H1 (cell line): ENCODE results near the gene PSMD13. TPM values are rescaled to one million over a fixed set of nuclear protein-coding genes. Genes with fewer than 3 reads are reported as not detected.
A peak's percentile ranks its signal among the peaks of the same experiment; 100 is the strongest.

Experiments used
- CTCF ChIA-PET: fragments of 300-600 bp; sonication (Branson Sonifier 250); formaldehyde crosslinking; loops from one replicate; lab custom pipeline; 2021; ENCODE audit not compliant: partially characterized antibody; lab: Charles Lee
- POLR2A ChIA-PET: fragments of 300-600 bp; sonication (Branson Sonifier 250); formaldehyde crosslinking; loops from one replicate; lab custom pipeline; 2021; ENCODE audit warnings: inconsistent platforms; ENCODE audit not compliant: partially characterized antibody; lab: Charles Lee
- DNase-seq, 2 experiments: peaks; one replicate each; pipeline versions ENCODE4 v3.0.0 to v3.0.0-alpha.2; 2010 to 2022; ENCODE audit warnings: low spot score in 2 of 2, low read depth in 1 of 2, mixed read lengths in 1 of 2
- FAIRE-seq: peaks from 2 replicates; lab custom pipeline; 2011; peaks lifted over from hg19 to GRCh38; lab: Jason Lieb, UNC
- H2AFZ ChIP-seq: 2 replicates; pipeline ENCODE4 v1.8.1; 2012; ENCODE audit warnings: low read length, inconsistent platforms
- H2AK5ac ChIP-seq: 2 replicates; pipeline ENCODE4 v1.6.1; 2013; ENCODE audit warnings: low read depth, low read length
- H2BK120ac ChIP-seq: replicated peaks from 2 replicates; pipeline ENCODE3; 2013; ENCODE audit warnings: low read depth, low read length, inconsistent platforms
- H2BK12ac ChIP-seq: 2 replicates; pipeline ENCODE4 v1.6.1; 2013; ENCODE audit warnings: low read depth, low read length
- H2BK15ac ChIP-seq: 2 replicates; pipeline ENCODE4 v1.6.1; 2013; ENCODE audit warnings: low read length
- H2BK20ac ChIP-seq: 2 replicates; pipeline ENCODE4 v1.6.1; 2013; ENCODE audit warnings: low read length
- H2BK5ac ChIP-seq: 2 replicates; pipeline ENCODE4 v1.6.1; 2013; ENCODE audit warnings: low read depth, low read length
- H3K14ac ChIP-seq: 2 replicates; pipeline ENCODE4 v1.6.1; 2013; ENCODE audit warnings: inconsistent platforms; ENCODE audit not compliant: insufficient read length
- H3K18ac ChIP-seq: 2 replicates; pipeline ENCODE4 v1.6.1; 2013; ENCODE audit warnings: low read length; ENCODE audit errors: extremely low read depth
- H3K23ac ChIP-seq: 2 replicates; pipeline ENCODE4 v1.6.1; 2013; ENCODE audit warnings: inconsistent platforms; ENCODE audit not compliant: insufficient read length
- H3K23me2 ChIP-seq: 2 replicates; pipeline ENCODE4 v1.6.1; 2013; ENCODE audit warnings: low read depth, low read length
- H3K27ac ChIP-seq: 2 replicates; pipeline ENCODE4 v1.6.1; 2011; ENCODE audit warnings: low read depth, low read length, inconsistent platforms
- H3K27me3 ChIP-seq, 4 experiments: replicated peaks in 1 of 4; 1 replicate in 1 of 4; 2 replicates in 3 of 4; pipeline versions ENCODE4 v1.6.1 to v1.8.1; 2011 to 2013; ENCODE audit warnings: low read length in 3 of 4, mild to moderate bottlenecking in 3 of 4, inconsistent platforms in 2 of 4, mixed read lengths in 2 of 4, moderate library complexity in 1 of 4; ENCODE audit not compliant: control insufficient read depth in 3 of 4, insufficient read depth in 3 of 4; ENCODE audit errors: extremely low read depth in 1 of 4
- H3K36me3 ChIP-seq, 4 experiments: 2 replicates each; pipeline versions ENCODE4 v1.6.1 to v1.8.1; 2011 to 2013; ENCODE audit warnings: mild to moderate bottlenecking in 4 of 4, low read length in 3 of 4, moderate library complexity in 2 of 4, control low read depth in 1 of 4, inconsistent platforms in 1 of 4; ENCODE audit not compliant: insufficient read depth in 4 of 4, control insufficient read depth in 2 of 4
- H3K4ac ChIP-seq: replicated peaks from 2 replicates; pipeline ENCODE3; 2013; ENCODE audit warnings: low read length, low read depth, mixed read lengths, inconsistent platforms; ENCODE audit not compliant: insufficient read length
- H3K4me1 ChIP-seq, 4 experiments: replicated peaks in 1 of 4; 1 replicate in 1 of 4; 2 replicates in 3 of 4; pipeline versions ENCODE4 v1.6.1 to v1.8.1; 2011 to 2013; ENCODE audit warnings: low read length in 3 of 4, inconsistent platforms in 2 of 4, mixed read lengths in 1 of 4; ENCODE audit not compliant: insufficient read depth in 4 of 4, control insufficient read depth in 3 of 4
- H3K4me2 ChIP-seq, 2 experiments: 2 replicates each; pipeline versions ENCODE4 v1.6.1 to v1.8.1; 2011 to 2013; ENCODE audit warnings: low read depth in 2 of 2, low read length in 2 of 2, control low read depth in 1 of 2, inconsistent platforms in 1 of 2, mild to moderate bottlenecking in 1 of 2; ENCODE audit not compliant: insufficient read depth in 1 of 2
- H3K4me3 ChIP-seq, 4 experiments: fragments of 200-600, 300-600 bp in 1 of 4; sonication (generic), shearing (Covaris generic), sonication (Bioruptor Twin) in 1 of 4; 2 replicates each; pipeline versions ENCODE4 v1.5.1 to v1.8.1; 2011 to 2016; ENCODE audit warnings: low read length in 4 of 4, low read depth in 3 of 4, control low read depth in 2 of 4, inconsistent platforms in 2 of 4, mild to moderate bottlenecking in 2 of 4, mixed read lengths in 1 of 4, moderate library complexity in 1 of 4; ENCODE audit not compliant: insufficient read depth in 2 of 4; ENCODE audit errors: extremely low read depth in 1 of 4
- H3K56ac ChIP-seq: replicated peaks from 2 replicates; pipeline ENCODE3; 2013; ENCODE audit warnings: low read depth, mild to moderate bottlenecking, mixed read lengths, low read length, inconsistent platforms; ENCODE audit not compliant: insufficient read length
- H3K79me1 ChIP-seq: 2 replicates; pipeline ENCODE4 v1.6.1; 2013; ENCODE audit warnings: low read depth, low read length, control low read depth
- H3K79me2 ChIP-seq, 2 experiments: 2 replicates each; pipeline versions ENCODE4 v1.6.1 to v1.8.1; 2012 to 2013; ENCODE audit warnings: low read length in 2 of 2, mild to moderate bottlenecking in 2 of 2, inconsistent platforms in 1 of 2; ENCODE audit not compliant: insufficient read depth in 2 of 2, control insufficient read depth in 1 of 2
- H3K9ac ChIP-seq, 4 experiments: replicated peaks in 1 of 4; 1 replicate in 1 of 4; 2 replicates in 3 of 4; pipeline versions ENCODE4 v1.6.1 to v1.8.1; 2011 to 2013; ENCODE audit warnings: low read depth in 3 of 4, low read length in 3 of 4, control low read depth in 2 of 4, mild to moderate bottlenecking in 2 of 4, moderate library complexity in 2 of 4, inconsistent platforms in 1 of 4; ENCODE audit errors: extremely low read depth in 1 of 4
- H3K9me3 ChIP-seq, 2 experiments: 2 replicates each; pipeline versions ENCODE4 v1.6.1 to v1.8.1; 2012 to 2013; ENCODE audit warnings: mild to moderate bottlenecking in 2 of 2, moderate library complexity in 2 of 2, control low read depth in 1 of 2, inconsistent platforms in 1 of 2, low read depth in 1 of 2, low read length in 1 of 2, mixed read lengths in 1 of 2; ENCODE audit not compliant: insufficient read depth in 2 of 2
- H4K20me1 ChIP-seq, 2 experiments: replicated peaks in 1 of 2; 2 replicates each; pipeline versions ENCODE3 to v1.8.1; 2011 to 2013; ENCODE audit warnings: inconsistent platforms in 2 of 2, low read length in 2 of 2, mild to moderate bottlenecking in 1 of 2; ENCODE audit not compliant: insufficient read depth in 2 of 2, control insufficient read depth in 1 of 2
- H4K5ac ChIP-seq: 2 replicates; pipeline ENCODE4 v1.6.1; 2013; ENCODE audit warnings: low read length, low read depth, mixed read lengths, inconsistent platforms; ENCODE audit not compliant: insufficient read length
- H4K8ac ChIP-seq: 2 replicates; pipeline ENCODE4 v1.8.0; 2013; ENCODE audit warnings: mild to moderate bottlenecking, moderate library complexity, low read length, inconsistent platforms; ENCODE audit not compliant: insufficient read depth; ENCODE audit errors: extremely low read depth
- H4K91ac ChIP-seq: replicated peaks from 2 replicates; pipeline ENCODE3; 2013; ENCODE audit warnings: low read length, mixed read lengths, inconsistent platforms; ENCODE audit not compliant: insufficient read length
- BCL11A ChIP-seq, 2 experiments: IDR thresholded peaks; one replicate each; pipeline ENCODE4 v1.6.1; 2011; ENCODE audit warnings: low read depth in 2 of 2, low read length in 2 of 2, mild to moderate bottlenecking in 2 of 2
- EZH2 ChIP-seq: fragments of 200-600 bp; sonication (generic); IDR thresholded peaks from 2 replicates; pipeline ENCODE4 v1.7.1; 2012; ENCODE audit warnings: low read depth, mild to moderate bottlenecking, moderate library complexity, low read length, inconsistent platforms; ENCODE audit not compliant: severe bottlenecking
- FOSL1 ChIP-seq: IDR thresholded peaks from 2 replicates; pipeline ENCODE4 v1.6.1; 2011; ENCODE audit warnings: mild to moderate bottlenecking, low read depth, low read length, moderate library complexity; ENCODE audit not compliant: insufficient read depth
- JUN ChIP-seq: IDR thresholded peaks from 2 replicates; pipeline ENCODE4 v1.6.1; 2011; ENCODE audit warnings: low read depth, mild to moderate bottlenecking, improper control_type of control experiment, low read length
- KDM1A ChIP-seq: fragments of 200-600, 300-600 bp; sonication (generic); IDR thresholded peaks from 2 replicates; pipeline ENCODE4 v1.7.1; 2016; ENCODE audit warnings: mild to moderate bottlenecking, low read length, borderline replicate concordance
- POU5F1 ChIP-seq: IDR thresholded peaks from 2 replicates; pipeline ENCODE4 v1.6.1; 2011; ENCODE audit warnings: low read depth, mild to moderate bottlenecking, low read length, moderate library complexity
- WGBS, 2 experiments: shearing (Covaris generic) in 1 of 2; methylation state at CpG; one replicate each; pipeline versions ENCODE4 v1.1.6 to v1.1.7; 2013 to 2015; ENCODE audit warnings: low lambda C conversion rate in 2 of 2, mixed read lengths in 2 of 2, inconsistent platforms in 1 of 2, low coverage in 1 of 2, missing lambda C conversion rate in 1 of 2; ENCODE audit not compliant: insufficient replicate concordance in 2 of 2, insufficient coverage in 1 of 2, insufficient read length in 1 of 2; ENCODE audit errors: extremely low coverage in 1 of 2, missing lambda C conversion rate in 1 of 2; 5-methylcytosine and 5-hydroxymethylcytosine counted together
- polyA plus RNA-seq, 7 experiments: library from polyadenylated mRNA; depleted of rRNA in 3 of 7; stranded (reverse) in 5 of 7; unstranded in 2 of 7; fragments of >200 nt in 5 of 7; fragments of 200-250 nt in 2 of 7; gene quantifications; 1 replicate in 5 of 7; 2 replicates in 1 of 7; 4 replicates in 1 of 7; pipeline versions ENCODE4 v1.2.1 to v1.2.3, GENCODE V29; 2011 to 2013; ENCODE audit warnings: missing spikeins in 2 of 7, mixed read lengths in 2 of 7
- total RNA-seq: library from RNA; stranded (reverse); fragmentation: NEBNext Ultra II Directional; extraction: Animal tissue kit (Norgen Biotek cat#: 25700); gene quantifications from 2 replicates; pipeline ENCODE4 v1.2.1, GENCODE V29; 2021
- TF ChIP-seq, protein P1 (sequence below): IDR thresholded peaks from 2 replicates; pipeline ENCODE4 v1.6.1; 2012; ENCODE audit warnings: inconsistent platforms

PSMD13 gene
- total and polyA plus RNA-seq, 2 of the 8 experiments (the other 6 are each of a cell fraction or from before 2014, with no cell fraction given): 121 to 141 TPM

- no peaks in the 10 kb centered on the region for H3K79me1 ChIP-seq
- H3K9me3 ChIP-seq: peaks cover 5 to 9% of the 10 kb centered on the region in 2 experiments; a peak in 3 of 4 replicates
- H3K27ac ChIP-seq: no peak overlapping the region
- FAIRE-seq (no peak), DNase-seq (no peak)
- H3K23ac ChIP-seq: no peak overlapping the region
- no peaks in the 10 kb centered on the region for H3K23me2 ChIP-seq
- no peak overlapping the region for H2BK120ac ChIP-seq
- H2BK15ac ChIP-seq: no peak overlapping the region
- peaks cover 4 to 20% (median 13%) of the 10 kb centered on the region in 4 experiments for H3K4me1 ChIP-seq
- H2BK12ac ChIP-seq: peak overlapping the region; percentile 90; the same call in 1 of the 2 replicates
- H4K20me1 ChIP-seq: no peaks in the 10 kb centered on the region
- no peaks in the 10 kb centered on the region for H3K36me3 ChIP-seq
- no peak overlapping the region for H4K5ac ChIP-seq
- peak overlapping the region; percentile 75; the same call in 1 of the 2 replicates for H2BK20ac ChIP-seq
- no peak overlapping the region for H3K9ac ChIP-seq
- peak overlapping the region; percentile 87; the same call in 1 of the 2 replicates for H2BK5ac ChIP-seq
- no peak overlapping the region for H3K4ac ChIP-seq
- ChIA-PET CTCF (interaction anchor here (0.8 to 2.5 kb wide), 8 partner anchors 14 to 100 kb away, joined by 3 to 11 read pairs (median 4); no protein-coding TSS in a partner anchor), POLR2A (interaction anchor here (0.6 to 2.1 kb wide), 11 partner anchors 11 to 139 kb away, joined by 3 to 11 read pairs (median 4); partner anchors contain the start of gene IFITM2)
- no peaks in the 10 kb centered on the region for H3K27me3 ChIP-seq
- 0 out of 2 replicates have a peak overlapping the region, but pooled peaks have one; percentile 58 for H2AFZ ChIP-seq
- TF ChIP-seq BCL11A (IDR thresholded peaks at IDR 0.05; ENCODE audit: low read depth in 2 of 2, low read length in 2 of 2) (no peak), KDM1A (no peak), EZH2 (no peak), FOSL1 (no peak), POU5F1 (no peak), JUN (no peak)
- TF ChIP-seq, protein P1, sequence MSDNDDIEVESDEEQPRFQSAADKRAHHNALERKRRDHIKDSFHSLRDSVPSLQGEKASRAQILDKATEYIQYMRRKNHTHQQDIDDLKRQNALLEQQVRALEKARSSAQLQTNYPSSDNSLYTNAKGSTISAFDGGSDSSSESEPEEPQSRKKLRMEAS: 0 out of 2 replicates have a peak, but pooled peaks have one; percentile 37
- 0 to 73% methylated on average over 1 to 11 of the region's 18 CpGs for WGBS, 2 experiments
- H3K56ac ChIP-seq: no peak overlapping the region
- H3K14ac ChIP-seq: no peak overlapping the region
- H4K8ac ChIP-seq: peak overlapping the region; percentile 72; the same call in 1 of the 2 replicates
- H3K18ac ChIP-seq: peak overlapping the region; percentile 93
- no peak overlapping the region for H2AK5ac ChIP-seq
- H4K91ac ChIP-seq: peak overlapping the region; percentile 98
- peak overlapping the region in 1 of 4 experiments; percentile 14; a peak in 1 of 8 replicates for H3K4me3 ChIP-seq
- H3K4me2 ChIP-seq: peak overlapping the region; percentile 29 to 47; a peak in 3 of 4 replicates
- H3K79me2 ChIP-seq: no peaks in the 10 kb centered on the region
Measured at GRCh38 chr11:267491-267994, 30.8 kb downstream of the PSMD13 start.
